Measurements from ENCODE around the gene SPEG.

The SPEG gene

GRCh38 chr2:219512524-219513216 is 78.0 kb downstream of the SPEG start:
- DNase-seq (ENCODE audit: low read depth in 2 of 2): no peak

- no peak for DNase-seq (ENCODE audit: low read depth in 2 of 2)
Observed at GRCh38 chr2:219513787-219514186, 79.1 kb downstream of the SPEG start.

GRCh38 chr2:219514196-219514761 is 79.6 kb downstream of the SPEG start, which contains the start of gene ASIC4:
Gene ASIC4 (plus strand): TSS chr2:219514482. CDS start chr2:219514725, 243 bp downstream.
- DNase-seq (ENCODE audit: low read depth in 2 of 2): no peak

GRCh38 chr2:219514836-219515235 is 80.2 kb downstream of the SPEG start:
- DNase-seq (ENCODE audit: low read depth in 2 of 2): no peak

- no peak for DNase-seq (ENCODE audit: low read depth in 2 of 2)
Observed at GRCh38 chr2:219515874-219516629, 81.4 kb downstream of the SPEG start.

GRCh38 chr2:219516888-219517287 is 82.2 kb downstream of the SPEG start:
- no peak for DNase-seq (ENCODE audit: low read depth in 2 of 2)

GRCh38 chr2:219517954-219518778 is 83.5 kb downstream of the SPEG start:
- no peak for DNase-seq (ENCODE audit: low read depth in 2 of 2)

GRCh38 chr2:219519526-219519916 is 84.9 kb downstream of the SPEG start:
- DNase-seq (ENCODE audit: low read depth in 2 of 2): no peak

- no peak for DNase-seq (ENCODE audit: low read depth in 2 of 2)
Observed at GRCh38 chr2:219520079-219520478, 85.4 kb downstream of the SPEG start.

GRCh38 chr2:219521066-219521880 is 86.6 kb downstream of the SPEG start:
- no peak for DNase-seq (ENCODE audit: low read depth in 2 of 2)

- DNase-seq (ENCODE audit: low read depth in 2 of 2): no peak
Observed at GRCh38 chr2:219522111-219523030, 87.7 kb downstream of the SPEG start.

GRCh38 chr2:219523031-219523671 is 88.5 kb downstream of the SPEG start:
- no peak for DNase-seq (ENCODE audit: low read depth in 2 of 2)

GRCh38 chr2:219524817-219525216 is 90.2 kb downstream of the SPEG start:
- no peak for DNase-seq (ENCODE audit: low read depth in 2 of 2)

- DNase-seq (ENCODE audit: low read depth in 2 of 2): no peak
Observed at GRCh38 chr2:219525533-219526232, 91.0 kb downstream of the SPEG start.

- DNase-seq (ENCODE audit: low read depth in 2 of 2): no peak
Observed at GRCh38 chr2:219526320-219527075, 91.9 kb downstream of the SPEG start.

GRCh38 chr2:219527076-219527394 is 92.4 kb downstream of the SPEG start:
- DNase-seq (ENCODE audit: low read depth in 2 of 2): no peak

- DNase-seq (ENCODE audit: low read depth in 2 of 2): no peak
Observed at GRCh38 chr2:219527472-219527871, 92.8 kb downstream of the SPEG start.

All from stimulated activated CD8-positive, alpha-beta memory T cell treated with anti-CD3 and anti-CD28 coated beads, Interleukin-15, amount 100 ng/mL, for 4 hours (primary cell).